Effector CD8-positive, alpha-beta T cell (primary cell): Measurements from ENCODE around the gene SEMA6C.
A peak's percentile ranks its signal among the peaks of the same experiment; 100 is the strongest.
"Not testable (repeated sequence)": the region's sequence is repeated elsewhere in the genome, so short reads cannot be mapped to it uniquely, and the experiment has no call there.

ENCODE experiments used
- DNase-seq: peaks from one replicate; lab custom pipeline; 2025; lab: John Stamatoyannopoulos, UW

SEMA6C gene

GRCh38 chr1:151131701-151132334, 14.6 kb downstream of the SEMA6C start:
- no peak for DNase-seq

DNA sequence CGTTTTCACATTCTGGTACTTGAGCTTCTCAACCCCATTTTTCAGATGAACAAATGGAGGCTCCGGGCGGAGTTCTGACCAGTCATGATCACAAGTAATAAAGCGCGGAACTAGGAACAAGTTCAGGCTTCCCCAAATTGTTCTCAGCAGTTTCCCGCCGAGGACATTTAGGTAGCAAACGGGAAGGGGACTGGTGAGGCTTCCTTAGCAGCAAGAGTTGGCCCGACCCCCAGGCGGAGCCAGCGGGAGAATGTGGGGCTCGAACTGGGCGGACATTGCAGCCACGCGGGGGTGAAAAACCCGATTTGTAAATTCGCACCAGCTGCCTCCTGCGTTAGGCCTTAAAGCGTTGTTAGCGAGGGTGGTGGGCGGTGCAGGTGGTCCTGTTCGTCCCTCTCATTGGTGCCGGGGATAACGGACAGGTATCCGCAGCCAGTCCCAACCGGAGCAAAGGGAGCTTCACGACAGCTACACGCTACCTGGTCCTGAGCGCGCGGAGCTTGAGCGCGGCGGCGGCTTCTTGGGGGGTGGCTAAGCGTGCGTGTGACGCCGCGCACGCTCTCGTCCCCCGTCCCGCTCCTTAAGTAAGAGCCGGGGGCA, 15.3 kb downstream of the SEMA6C start:
- peak; percentile 82 for DNase-seq

GRCh38 chr1:151128800-151129199, 17.6 kb downstream of the SEMA6C start:
- no peak for DNase-seq

GRCh38 chr1:151124763-151125403, 21.5 kb downstream of the SEMA6C start:
- DNase-seq = no peak

- no peak for DNase-seq
Observed at GRCh38 chr1:151113877-151114276, 32.6 kb downstream of the SEMA6C start.

DNA sequence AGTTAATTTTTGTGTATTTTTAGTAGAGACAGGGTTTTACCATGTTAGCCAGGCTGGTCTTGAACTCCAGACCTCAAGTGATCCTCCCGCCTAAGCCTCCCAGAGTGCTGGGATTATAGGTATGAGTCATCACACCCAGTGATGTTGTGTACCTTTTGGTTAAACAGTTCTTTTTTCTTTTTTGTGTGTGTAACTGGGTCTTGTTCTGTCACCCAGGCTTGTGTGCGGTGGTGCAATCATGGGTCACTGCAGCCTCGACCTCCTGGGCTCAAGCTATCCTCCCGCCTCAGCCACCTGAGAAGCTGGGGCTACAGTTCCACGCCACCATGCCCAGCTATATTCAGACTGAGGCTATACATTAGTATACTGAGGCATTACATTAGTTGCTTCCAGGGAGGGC, 38.1 kb downstream of the SEMA6C start:
- DNase-seq = no peak

DNA sequence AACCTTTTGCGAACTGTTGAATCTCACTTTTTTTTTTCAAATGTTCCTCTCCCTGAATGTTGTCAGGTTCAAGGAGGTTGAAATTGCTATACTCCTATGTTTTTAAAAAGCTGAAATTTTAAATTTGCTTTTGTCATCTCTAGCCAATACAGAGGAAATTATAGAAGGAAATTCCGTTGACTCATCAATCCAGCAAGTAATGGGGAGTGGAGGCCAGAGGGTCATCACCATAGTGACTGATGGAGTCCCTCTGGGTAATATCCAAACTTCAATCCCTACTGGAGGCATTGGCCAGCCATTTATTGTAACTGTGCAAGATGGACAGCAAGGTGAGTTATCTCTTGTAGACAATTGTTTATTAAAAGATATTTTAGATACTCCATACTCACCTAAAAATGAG, 39.5 kb downstream of the SEMA6C start:
- no peak for DNase-seq

- DNase-seq = no peak
Observed at GRCh38 chr1:151104630-151105029, 41.8 kb downstream of the SEMA6C start.

DNA sequence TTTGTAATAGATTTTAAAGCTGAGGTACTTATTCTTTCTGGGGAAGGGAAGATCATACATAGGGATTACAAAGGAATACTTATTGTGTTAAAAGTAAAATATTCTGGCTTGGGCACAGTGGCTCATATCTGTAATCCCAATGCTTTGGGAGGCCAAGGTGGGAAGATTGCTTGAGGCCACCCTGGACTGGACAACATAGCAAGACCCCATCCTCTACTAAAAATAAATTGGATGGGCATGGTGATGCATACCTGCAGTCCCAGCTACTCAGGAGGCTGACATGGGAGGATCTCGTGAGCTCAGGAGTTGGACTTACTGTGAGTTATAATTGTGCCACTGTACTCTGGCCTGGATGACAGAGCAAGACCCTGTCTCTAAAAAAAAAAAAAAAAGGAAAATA, 48.3 kb downstream of the SEMA6C start:
- DNase-seq = no peak

- not testable (repeated sequence) for DNase-seq
Observed at GRCh38 chr1:151097426-151097825, 49.0 kb downstream of the SEMA6C start.

- DNase-seq = no peak
Observed at GRCh38 chr1:151085953-151086559, 60.4 kb downstream of the SEMA6C start.
